Measurements from ENCODE around the gene SLC5A2. TPM values are rescaled to one million over a fixed set of nuclear protein-coding genes. Genes with fewer than 3 reads are reported as not detected.
A peak's percentile ranks its signal among the peaks of the same experiment; 100 is the strongest.

SLC5A2 gene
- total and polyA plus RNA-seq, 2 of the 13 experiments (the other 11 are each of a cell fraction or from before 2014, with no cell fraction given), result 0.24 to 0.97 TPM

GRCh38 chr16:31458844-31459686, 23.9 kb upstream of the SLC5A2 start, which contains the start of gene ARMC5 (continued):
- TF ChIP-seq WIZ (CRISPR knock-in tag; IDR thresholded peaks at IDR 0.05) (peak; percentile 68; the same call in 1 of the 2 replicates), TRIM24 (CRISPR knock-in tag; IDR thresholded peaks at IDR 0.05) (no peak), ZNF362 (CRISPR knock-in tag; IDR thresholded peaks at IDR 0.05; ENCODE audit: borderline replicate concordance) (peak; percentile 57; the same call in 1 of the 2 replicates), RBM22 (optimal IDR thresholded peaks at IDR 0.05; ENCODE audit: low read length) (no peak), CEBPG (CRISPR knock-in tag; IDR thresholded peaks at IDR 0.05) (peak; percentile 91), HOXA5 (CRISPR knock-in tag; IDR thresholded peaks at IDR 0.05) (peak; percentile 96), ZNF432 (CRISPR knock-in tag; IDR thresholded peaks at IDR 0.05; ENCODE audit: borderline replicate concordance) (no peak), ZFP1 (CRISPR knock-in tag; IDR thresholded peaks at IDR 0.05) (no peak; the same call in 1 of the 2 replicates), ZFYVE20 (CRISPR knock-in tag; IDR thresholded peaks at IDR 0.05; ENCODE audit: borderline replicate concordance, low read depth) (peak; percentile 67; the same call in 1 of the 2 replicates), ZFP37 (CRISPR knock-in tag; IDR thresholded peaks at IDR 0.05; ENCODE audit: borderline replicate concordance) (peak; percentile 79; the same call in 1 of the 2 replicates), NR3C1 (CRISPR knock-in tag; IDR thresholded peaks at IDR 0.05) (no peak), NR2F1 (CRISPR knock-in tag; IDR thresholded peaks at IDR 0.05) (peak in 1 of 2 experiments; percentile 30; a peak in 2 of 4 replicates), ZNF263 (CRISPR knock-in tag; IDR thresholded peaks at IDR 0.05) (peak; percentile 65), ZNF343 (CRISPR knock-in tag; IDR thresholded peaks at IDR 0.05) (peak; percentile 71), NCOA2 (CRISPR knock-in tag; IDR thresholded peaks at IDR 0.05) (no peak), ZBTB14 (CRISPR knock-in tag; IDR thresholded peaks at IDR 0.05) (peak; percentile 65; the same call in 1 of the 2 replicates), ZNF12 (CRISPR knock-in tag; IDR thresholded peaks at IDR 0.05) (peak; percentile 56; the same call in 1 of the 2 replicates), PCBP2 (optimal IDR thresholded peaks at IDR 0.05; ENCODE audit: low read depth, low read length, poor library complexity, severe bottlenecking) (no peak), KAT8 (CRISPR knock-in tag; IDR thresholded peaks at IDR 0.05) (peak; percentile 97), MLLT10 (CRISPR knock-in tag; IDR thresholded peaks at IDR 0.05) (0 out of 2 replicates have a peak, but pooled peaks have one; percentile 53), ZNF143 (CRISPR knock-in tag; IDR thresholded peaks at IDR 0.05) (peak; percentile 98), ZNF264 (CRISPR knock-in tag; IDR thresholded peaks at IDR 0.05) (peak; percentile 19)
